HG02759 (cell line): ENCODE measurements around the gene GANC.

Source experiments
- ATAC-seq: cut with Tn5 transposase; IDR thresholded peaks from one replicate; pipeline ENCODE4 v1.9.1; 2021; ENCODE audit warnings: mild to moderate bottlenecking, moderate library complexity; ENCODE audit not compliant: unreplicated experiment

The GANC gene

GRCh38 chr15:42343596-42344232, 70.7 kb downstream of the GANC start:
- no peak for ATAC-seq

- no peak for ATAC-seq
Measured at GRCh38 chr15:42344763-42345162, 71.8 kb downstream of the GANC start.

GRCh38 chr15:42345504-42345903, 72.5 kb downstream of the GANC start:
- no peak for ATAC-seq

- ATAC-seq = no peak
Measured at GRCh38 chr15:42348083-42348482, 75.1 kb downstream of the GANC start.

GRCh38 chr15:42349186-42349585, 76.2 kb downstream of the GANC start:
- ATAC-seq = no peak

- no peak for ATAC-seq
Measured at GRCh38 chr15:42352401-42352800, 79.4 kb downstream of the GANC start.

GRCh38 chr15:42353061-42353460, 80.1 kb downstream of the GANC start:
- ATAC-seq = no peak

GRCh38 chr15:42354824-42355223, 81.8 kb downstream of the GANC start:
- ATAC-seq = no peak

GRCh38 chr15:42355291-42355690, 82.3 kb downstream of the GANC start:
- ATAC-seq = no peak

- no peak for ATAC-seq
Measured at GRCh38 chr15:42356851-42357250, 83.8 kb downstream of the GANC start.

GRCh38 chr15:42358141-42358540, 85.1 kb downstream of the GANC start:
- ATAC-seq = no peak

GRCh38 chr15:42359249-42359648, 86.2 kb downstream of the GANC start, which contains the start of gene CAPN3:
TSS of gene CAPN3 (plus strand) at chr15:42359501. CDS start at chr15:42359806, 305 bp downstream.
- ATAC-seq = no peak

GRCh38 chr15:42359985-42360384, 87.0 kb downstream of the GANC start:
- no peak for ATAC-seq

GRCh38 chr15:42360535-42361112, 87.6 kb downstream of the GANC start:
- ATAC-seq = no peak

GRCh38 chr15:42363487-42363886, 90.5 kb downstream of the GANC start:
- no peak for ATAC-seq

- no peak for ATAC-seq
Measured at GRCh38 chr15:42363942-42364341, 90.9 kb downstream of the GANC start.

GRCh38 chr15:42364529-42364928, 91.5 kb downstream of the GANC start:
- ATAC-seq = no peak

GRCh38 chr15:42365921-42366550, 93.0 kb downstream of the GANC start:
- no peak for ATAC-seq

GRCh38 chr15:42367041-42367440, 94.0 kb downstream of the GANC start:
- no peak for ATAC-seq

- no peak for ATAC-seq
Measured at GRCh38 chr15:42368096-42368495, 95.1 kb downstream of the GANC start.

- no peak for ATAC-seq
Measured at GRCh38 chr15:42371096-42371495, 98.1 kb downstream of the GANC start.

- no peak for ATAC-seq
Measured at GRCh38 chr15:42373274-42373673, 100.3 kb downstream of the GANC start.
